Embryonic facial prominence (tissue), 1 donor: Measurements from ENCODE around the gene ADIPOQ.
"Not testable (repeated sequence)": the region's sequence is repeated elsewhere in the genome, so short reads cannot be mapped to it uniquely, and the experiment has no call there.

Experiments
- DNase-seq: peaks from one replicate; pipeline ENCODE4 v3.0.0-alpha.2; 2016; ENCODE audit errors: extremely low spot score

The ADIPOQ gene

GRCh38 chr3:186870421-186871201 is 28.1 kb downstream of the ADIPOQ start:
- no peak for DNase-seq

GRCh38 chr3:186871403-186871924 is 29.0 kb downstream of the ADIPOQ start:
- DNase-seq, result no peak

- not testable (repeated sequence) for DNase-seq
Measured at GRCh38 chr3:186873796-186874195, 31.3 kb downstream of the ADIPOQ start.

GRCh38 chr3:186874216-186874615 is 31.7 kb downstream of the ADIPOQ start:
- DNase-seq, result not testable (repeated sequence)

- DNase-seq, result not testable (repeated sequence)
Measured at GRCh38 chr3:186874841-186875240, 32.3 kb downstream of the ADIPOQ start.

GRCh38 chr3:186875708-186876107 is 33.2 kb downstream of the ADIPOQ start:
- no peak for DNase-seq

GRCh38 chr3:186879781-186880180 is 37.3 kb downstream of the ADIPOQ start:
- no peak for DNase-seq

GRCh38 chr3:186880406-186880805 is 37.9 kb downstream of the ADIPOQ start:
- DNase-seq, result no peak

- no peak for DNase-seq
Measured at GRCh38 chr3:186882150-186882524, 39.6 kb downstream of the ADIPOQ start.

GRCh38 chr3:186882881-186883685 is 40.6 kb downstream of the ADIPOQ start:
- DNase-seq, result no peak

GRCh38 chr3:186883686-186884058 is 41.2 kb downstream of the ADIPOQ start:
- DNase-seq, result no peak

- DNase-seq, result not testable (repeated sequence)
Measured at GRCh38 chr3:186884868-186885267, 42.4 kb downstream of the ADIPOQ start.

GRCh38 chr3:186886202-186886981 is 43.9 kb downstream of the ADIPOQ start:
- no peak for DNase-seq

- DNase-seq, result not testable (repeated sequence)
Measured at GRCh38 chr3:186887507-186887938, 45.0 kb downstream of the ADIPOQ start.

- no peak for DNase-seq
Measured at GRCh38 chr3:186888569-186888968, 46.1 kb downstream of the ADIPOQ start.

- DNase-seq, result not testable (repeated sequence)
Measured at GRCh38 chr3:186889698-186890097, 47.2 kb downstream of the ADIPOQ start.

GRCh38 chr3:186890911-186891310 is 48.4 kb downstream of the ADIPOQ start:
- no peak for DNase-seq

GRCh38 chr3:186893071-186893470 is 50.6 kb downstream of the ADIPOQ start:
- not testable (repeated sequence) for DNase-seq

GRCh38 chr3:186895406-186895805 is 52.9 kb downstream of the ADIPOQ start:
- no peak for DNase-seq

- DNase-seq, result no peak
Measured at GRCh38 chr3:186896006-186896405, 53.5 kb downstream of the ADIPOQ start.

GRCh38 chr3:186896875-186897274 is 54.4 kb downstream of the ADIPOQ start:
- DNase-seq, result no peak
